GM21360 (cell line): ENCODE results near the gene ZDHHC7.
"Not testable (repeated sequence)": the region's sequence is repeated elsewhere in the genome, so short reads cannot be mapped to it uniquely, and the experiment has no call there.

ENCODE experiments used
- ATAC-seq: cut with Tn5 transposase; IDR thresholded peaks from one replicate; pipeline ENCODE4 v1.9.1; 2021; ENCODE audit warnings: mild to moderate bottlenecking, moderate library complexity; ENCODE audit not compliant: unreplicated experiment

The ZDHHC7 gene

GRCh38 chr16:84947022-84947421 lies 64.3 kb downstream of the ZDHHC7 start:
- no peak for ATAC-seq

GRCh38 chr16:84943620-84944019 lies 67.7 kb downstream of the ZDHHC7 start:
- ATAC-seq: no peak

- ATAC-seq: no peak
These were observed 68.5 kb downstream of the ZDHHC7 start for GRCh38 chr16:84942786-84943185.

- ATAC-seq: no peak
These were observed 69.4 kb downstream of the ZDHHC7 start for GRCh38 chr16:84941921-84942320.

- no peak for ATAC-seq
These were observed 70.4 kb downstream of the ZDHHC7 start for GRCh38 chr16:84940670-84941551.

DNA sequence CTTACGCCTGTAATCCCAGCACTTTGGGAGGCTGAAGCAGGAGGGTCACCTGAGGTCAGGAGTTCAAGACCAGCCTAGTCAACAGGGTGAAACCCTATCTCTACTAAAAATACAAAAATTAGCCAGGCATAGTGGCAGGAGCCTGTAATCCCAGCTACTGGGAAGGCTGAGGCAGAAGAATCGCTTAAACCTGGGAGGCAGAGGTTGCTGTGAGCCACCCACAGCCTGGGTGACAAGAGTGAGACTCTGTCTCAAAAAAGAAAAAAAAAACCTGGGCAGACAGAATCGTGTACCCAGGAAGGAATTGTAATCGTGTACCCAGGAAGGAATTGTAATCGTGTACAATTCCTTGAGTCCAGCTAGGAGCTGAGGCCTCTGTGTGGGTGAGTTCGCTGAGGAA lies 72.7 kb downstream of the ZDHHC7 start:
- ATAC-seq: not testable (repeated sequence)

DNA sequence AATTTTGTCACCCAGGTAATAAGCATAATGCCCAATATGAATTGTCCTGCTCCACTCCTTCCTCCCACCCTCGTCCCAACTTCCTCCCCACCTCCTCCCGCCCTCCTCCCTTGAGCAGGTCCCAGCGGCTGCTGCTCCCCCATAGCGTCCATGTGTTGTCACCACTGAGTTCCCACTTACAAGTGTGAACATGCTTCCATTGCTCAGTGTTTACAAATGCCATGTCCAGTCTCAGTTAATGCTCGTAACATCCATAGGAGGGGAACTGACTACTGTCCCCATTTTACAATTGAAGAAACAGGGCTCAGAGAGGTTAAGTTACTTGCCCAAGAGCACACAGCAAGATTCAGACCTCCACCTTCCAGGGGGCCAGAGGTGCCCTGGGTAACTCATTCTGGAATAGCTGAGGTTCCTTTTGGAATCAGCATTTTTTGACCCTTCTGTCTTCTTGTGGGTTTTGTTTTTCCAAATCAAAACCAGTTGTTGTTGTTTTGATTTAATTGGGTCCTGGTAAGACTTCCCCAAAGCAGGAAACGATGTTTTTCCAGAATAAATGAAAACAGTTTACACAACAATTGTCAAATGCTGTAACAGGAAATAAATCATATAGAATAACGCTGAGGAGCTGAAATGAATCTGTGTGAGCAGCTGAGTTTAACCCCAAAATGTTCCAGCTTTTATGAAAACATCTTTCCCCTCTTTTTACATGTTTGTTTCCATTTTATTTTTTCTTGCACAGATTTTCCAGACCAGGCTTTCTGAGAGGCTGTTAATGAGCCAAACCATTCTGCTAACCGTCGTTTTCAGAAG lies 73.9 kb downstream of the ZDHHC7 start:
- no peak for ATAC-seq

DNA sequence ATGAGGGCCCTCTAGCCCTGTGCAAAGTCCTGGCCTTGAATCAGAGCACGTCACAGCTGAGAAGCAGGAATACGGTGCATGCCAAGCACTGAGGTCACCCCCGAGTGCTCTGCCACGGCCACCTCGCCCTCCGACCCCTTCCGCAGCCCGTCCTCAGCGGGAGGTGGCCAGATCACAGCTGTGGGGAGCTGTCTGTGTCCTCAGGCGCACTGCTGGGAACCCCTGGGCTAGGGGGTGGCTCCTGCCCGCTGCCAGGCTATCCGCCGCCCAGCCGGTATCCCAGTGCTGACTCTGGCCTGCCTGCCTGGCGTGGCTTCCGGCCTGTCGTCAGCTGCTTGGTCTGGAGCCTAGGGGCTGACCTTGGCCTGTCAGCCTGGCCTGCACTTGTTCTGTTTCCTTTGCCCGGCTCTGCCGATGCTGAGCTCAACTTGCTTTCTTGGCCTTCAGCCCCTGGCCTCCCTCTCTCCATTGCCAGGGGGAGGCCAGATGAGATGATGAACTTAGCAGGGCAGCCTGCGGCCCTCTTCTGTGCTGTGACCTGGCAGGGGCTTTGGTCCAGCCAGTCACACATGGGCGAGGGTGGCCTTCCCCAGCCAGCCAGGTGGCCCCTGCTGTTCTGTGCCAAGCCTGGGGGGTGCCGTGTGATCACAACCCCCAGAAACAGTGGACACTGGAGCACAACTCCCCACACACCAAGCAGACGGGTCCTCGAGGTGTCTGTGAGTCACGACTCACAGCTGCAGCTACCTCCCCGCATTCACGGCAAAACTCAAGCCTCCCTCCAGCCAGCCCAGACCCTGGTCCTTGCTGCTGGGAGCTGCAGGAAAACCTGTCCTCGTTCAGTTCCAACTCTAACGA lies 77.3 kb downstream of the ZDHHC7 start:
- no peak for ATAC-seq

- ATAC-seq: no peak
These were observed 78.7 kb downstream of the ZDHHC7 start for GRCh38 chr16:84932681-84933080.

DNA sequence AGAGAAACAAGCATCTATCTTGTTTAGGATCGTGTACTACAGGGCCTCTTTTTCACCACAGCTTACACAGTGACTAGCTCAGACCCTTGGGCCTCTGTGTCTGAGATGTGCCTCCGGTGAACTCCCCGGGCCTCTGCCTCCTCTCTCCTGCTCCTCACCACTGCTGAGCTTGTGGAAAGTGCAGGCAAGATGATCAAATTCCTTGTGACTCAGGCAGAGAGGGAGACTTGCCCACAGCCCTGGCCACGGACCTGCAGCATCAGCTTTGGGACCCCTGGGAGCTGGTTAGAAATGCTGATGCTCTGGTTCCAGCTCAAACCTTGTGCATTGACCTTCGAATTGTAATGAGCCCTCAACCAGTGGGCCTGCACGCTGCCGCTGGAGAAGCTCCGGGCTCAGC lies 79.8 kb downstream of the ZDHHC7 start:
- no peak for ATAC-seq

DNA sequence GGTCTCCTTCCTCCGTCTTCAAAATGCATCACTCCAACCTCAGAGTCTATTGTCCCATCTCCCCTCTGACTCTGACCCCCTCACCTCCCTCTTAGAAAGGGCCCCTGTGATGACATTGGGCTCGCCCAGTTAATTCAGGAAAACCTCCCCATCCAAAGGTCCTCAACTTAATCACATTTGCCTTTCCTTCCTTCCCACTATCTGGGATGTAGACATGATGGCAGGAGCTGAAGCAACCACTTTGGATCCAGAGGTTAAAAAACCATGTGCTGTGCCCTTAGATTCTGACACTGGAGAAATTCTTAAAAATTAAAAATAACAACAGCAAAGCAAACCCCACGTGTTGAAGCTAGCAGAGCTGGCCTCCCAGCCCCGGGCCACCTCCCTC lies 80.2 kb downstream of the ZDHHC7 start:
- no peak for ATAC-seq

DNA sequence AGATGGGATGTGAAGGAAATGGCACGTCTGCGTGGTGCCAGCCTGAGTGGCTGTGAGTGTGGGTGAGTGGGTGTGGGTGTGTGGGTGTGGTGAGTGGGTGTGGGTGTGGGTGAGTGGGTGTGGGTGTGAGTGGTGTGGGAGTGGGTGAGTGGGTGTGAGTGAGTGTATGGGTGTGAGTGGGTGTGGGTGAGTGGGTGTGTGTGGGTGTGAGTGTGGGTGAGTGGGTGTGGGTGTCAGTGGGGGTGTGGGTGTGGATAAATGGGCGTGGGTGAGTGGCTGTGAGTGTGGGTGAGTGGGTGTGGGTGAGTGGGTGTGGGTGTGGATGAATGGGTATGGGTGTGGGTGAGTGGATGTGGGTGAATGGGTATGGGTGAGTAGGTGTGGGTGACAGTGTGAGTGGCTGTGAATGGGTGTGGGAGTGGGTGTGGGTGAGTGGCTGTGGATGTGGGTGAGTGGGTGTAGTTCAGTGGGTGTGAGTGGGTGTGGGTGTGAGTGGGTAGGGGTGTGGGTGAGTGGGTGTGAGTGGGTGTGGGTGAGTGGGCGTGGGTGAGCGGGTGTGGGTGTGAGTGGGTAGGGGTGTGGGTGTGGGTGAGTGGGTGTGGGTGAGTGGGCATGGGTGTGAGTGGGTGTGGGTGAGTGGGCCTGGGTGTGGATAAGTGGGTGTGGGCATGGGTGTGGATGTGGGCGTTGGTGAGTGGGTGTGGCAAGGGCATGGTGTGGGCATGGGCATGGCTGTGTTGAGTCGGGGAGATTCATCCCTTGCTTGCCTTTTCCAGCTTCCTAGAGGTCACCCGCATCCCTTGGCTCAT lies 80.8 kb downstream of the ZDHHC7 start:
- ATAC-seq: no peak

DNA sequence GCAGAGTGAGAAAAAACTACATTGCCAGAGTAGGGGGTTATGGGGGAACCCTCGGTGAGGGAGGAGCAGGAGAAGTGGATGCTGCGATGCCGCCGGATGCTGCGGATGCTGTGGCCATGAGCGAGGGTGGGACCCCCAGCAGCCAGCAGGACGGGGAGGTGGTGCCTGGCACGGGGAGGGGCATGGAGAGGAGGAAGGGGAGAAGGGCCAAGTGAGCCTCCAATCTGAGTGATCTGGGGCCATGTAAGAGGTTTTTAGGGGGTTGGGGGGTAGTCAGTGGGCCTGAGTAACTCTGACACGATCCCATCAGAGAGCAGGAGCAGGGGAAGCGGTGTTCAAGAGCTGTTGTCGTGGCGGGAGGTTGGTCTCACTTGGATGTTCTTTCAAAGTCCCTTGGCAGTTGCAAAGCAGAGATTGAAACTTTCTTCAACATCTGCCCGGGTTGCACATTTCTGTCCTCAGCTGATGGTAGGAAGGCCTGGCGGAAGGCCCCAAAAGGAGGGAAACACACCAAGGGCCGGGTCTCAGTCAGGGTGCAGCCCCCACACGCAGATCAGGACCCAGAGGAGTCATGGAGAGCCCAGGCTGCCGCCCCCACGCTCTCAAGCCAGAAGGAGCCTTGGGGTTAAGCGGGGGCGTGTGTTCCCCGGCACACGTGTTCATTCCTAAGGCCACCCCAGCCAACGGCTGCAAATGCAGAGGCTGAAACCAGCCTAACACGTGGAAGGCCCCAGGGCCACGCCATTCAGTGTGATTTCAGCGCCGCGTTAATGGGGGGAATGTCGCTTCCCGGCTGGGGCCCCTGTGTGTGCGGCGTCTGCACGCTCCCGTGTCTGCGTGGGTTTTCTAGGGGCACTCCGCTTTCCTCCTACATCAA lies 81.7 kb downstream of the ZDHHC7 start:
- no peak for ATAC-seq

- no peak for ATAC-seq
These were observed 82.5 kb downstream of the ZDHHC7 start for GRCh38 chr16:84928679-84929420.

- ATAC-seq: no peak
These were observed 83.4 kb downstream of the ZDHHC7 start for GRCh38 chr16:84927621-84928591.

- no peak for ATAC-seq
These were observed 84.9 kb downstream of the ZDHHC7 start for GRCh38 chr16:84926462-84926861.

- no peak for ATAC-seq
These were observed 85.5 kb downstream of the ZDHHC7 start for GRCh38 chr16:84925773-84926372.
